Right ventricle myocardium superior (tissue), 1 donor: ENCODE results near the gene TMEM141. TPM values are rescaled to one million over a fixed set of nuclear protein-coding genes. Genes with fewer than 3 reads are reported as not detected.
"Not testable (repeated sequence)": the region's sequence is repeated elsewhere in the genome, so short reads cannot be mapped to it uniquely, and the experiment has no call there.

Experiments
- ATAC-seq: fragments of 200-7000 bp; cut with Tn5 transposase; one replicate; pipeline ENCODE4 v1.9.1; 2020; ENCODE audit warnings: mild to moderate bottlenecking; ENCODE audit not compliant: poor library complexity
- DNase-seq: peaks from one replicate; pipeline ENCODE4 v3.0.0-alpha.2; 2020
- intact Hi-C: fragments of 100-400 bp; cut with DNase I; formaldehyde crosslinking; loops from one replicate; pipeline ENCODE4 v1.11.2; 2022
- microRNA-seq: library from miRNA; unstranded; fragments of <30 nt; microRNA quantifications from one replicate; pipeline ENCODE4 v1.2.0, GENCODE V29; 2020
- total RNA-seq: library from RNA; stranded (reverse); fragmentation: NEBNext Ultra II Directional; extraction: Animal tissue kit (Norgen Biotek cat#: 25700); gene quantifications from one replicate; pipeline ENCODE4 v1.2.1, GENCODE V29; 2021
- donor health status: DM: no; HTN: yes; CAD: no; lungs with severe emphysema.

Gene TMEM141
- total RNA-seq, 1 donor from 2014 or later, result 70.9 TPM

DNA sequence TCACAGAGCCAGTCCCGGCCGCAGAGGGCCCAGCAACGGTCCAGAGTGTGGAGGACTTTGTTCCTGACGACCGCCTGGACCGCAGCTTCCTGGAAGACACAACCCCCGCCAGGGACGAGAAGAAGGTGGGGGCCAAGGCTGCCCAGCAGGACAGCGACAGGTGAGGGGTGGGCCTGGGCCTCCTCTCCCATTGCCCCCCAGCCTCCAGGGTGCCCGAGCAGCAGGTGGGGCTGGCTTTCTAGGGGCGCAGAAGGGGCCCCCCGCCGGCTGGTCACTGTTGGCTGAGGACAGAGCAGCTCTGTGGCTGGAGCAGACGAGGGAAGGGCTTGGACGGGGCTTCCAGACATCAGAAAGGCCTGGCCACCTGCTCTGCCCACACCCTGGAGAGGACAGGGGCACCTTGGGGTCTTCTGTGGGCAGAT, 46.7 kb downstream of the TMEM141 start:
- intact Hi-C loops, DNase-seq, ATAC-seq: not testable (repeated sequence)

DNA sequence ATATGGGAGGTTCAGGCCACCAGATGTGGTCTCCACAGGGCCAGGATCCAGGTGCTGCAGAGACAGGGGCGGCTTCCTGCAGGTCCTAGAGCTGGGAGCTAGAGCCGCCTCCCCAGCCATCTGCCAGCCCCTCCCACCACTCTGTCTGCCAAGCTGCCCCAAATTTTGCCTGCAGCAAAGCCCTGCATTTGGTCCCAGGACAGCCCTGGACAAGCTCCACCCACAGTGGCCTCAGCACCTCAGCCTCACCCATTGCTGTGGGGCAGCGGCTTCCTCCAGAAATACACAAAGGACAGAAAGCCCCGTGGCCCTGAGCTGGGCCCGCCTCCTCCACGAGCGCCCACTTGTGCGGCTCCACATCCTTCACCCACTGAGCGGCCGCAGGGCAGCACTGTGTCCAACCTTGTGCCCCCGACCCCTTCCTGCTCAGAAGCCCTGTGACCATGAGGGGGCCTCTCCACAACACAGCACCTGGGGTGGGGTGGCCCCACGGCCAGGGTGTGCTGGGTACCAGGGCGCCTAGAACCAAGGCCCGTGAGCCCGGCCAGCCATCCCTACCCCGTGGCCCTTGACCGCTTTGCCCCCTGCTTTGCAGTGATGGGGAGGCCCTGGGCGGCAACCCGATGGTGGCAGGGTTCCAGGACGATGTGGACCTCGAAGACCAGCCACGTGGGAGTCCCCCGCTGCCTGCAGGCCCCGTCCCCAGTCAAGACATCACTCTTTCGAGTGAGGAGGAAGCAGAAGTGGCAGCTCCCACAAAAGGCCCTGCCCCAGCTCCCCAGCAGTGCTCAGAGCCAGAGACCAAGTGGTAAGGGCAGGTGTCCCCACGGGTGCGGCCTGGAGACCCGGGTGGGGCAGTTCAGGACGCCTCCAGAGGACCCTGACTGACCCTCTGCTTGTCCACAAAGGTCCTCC, 47.4 kb downstream of the TMEM141 start:
- intact Hi-C loops, result no loop called here
- no peak for DNase-seq
- no peak for ATAC-seq

DNA sequence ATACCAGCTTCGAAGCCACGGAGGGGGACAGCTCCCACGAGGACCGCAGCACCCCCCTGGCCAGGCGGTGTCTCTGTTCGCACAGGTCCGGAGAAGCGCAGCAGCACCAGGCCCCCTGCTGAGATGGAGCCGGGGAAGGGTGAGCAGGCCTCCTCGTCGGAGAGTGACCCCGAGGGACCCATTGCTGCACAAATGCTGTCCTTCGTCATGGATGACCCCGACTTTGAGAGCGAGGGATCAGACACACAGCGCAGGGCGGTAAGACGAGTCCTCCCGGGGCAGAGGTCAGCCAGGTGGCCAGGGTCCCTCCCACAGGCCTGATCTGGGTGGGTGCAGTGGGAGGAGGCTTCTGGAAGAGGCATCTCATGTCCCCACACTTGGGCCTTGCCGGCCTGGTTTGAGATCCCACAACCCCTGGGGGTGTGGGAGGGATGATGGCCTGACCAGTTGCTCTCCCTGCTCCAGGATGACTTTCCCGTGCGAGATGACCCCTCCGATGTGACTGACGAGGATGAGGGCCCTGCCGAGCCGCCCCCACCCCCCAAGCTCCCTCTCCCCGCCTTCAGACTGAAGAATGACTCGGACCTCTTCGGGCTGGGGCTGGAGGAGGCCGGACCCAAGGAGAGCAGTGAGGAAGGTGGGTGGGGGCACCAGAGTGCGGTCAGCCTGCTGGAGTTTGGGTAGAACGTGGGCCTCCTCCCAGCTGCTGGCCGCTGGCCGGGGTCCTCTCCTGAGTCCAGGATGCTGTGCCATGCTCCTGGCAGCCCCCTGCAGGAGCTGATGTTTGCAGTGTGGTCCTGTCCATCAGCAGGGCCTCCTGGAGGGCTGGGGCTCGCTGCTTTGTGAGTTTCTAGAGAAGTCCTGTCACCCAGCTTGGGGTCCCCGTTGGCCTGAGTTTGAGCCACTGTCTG, 48.3 kb downstream of the TMEM141 start:
- DNase-seq (no peak), ATAC-seq (no peak)
- intact Hi-C loops, result no loop called here

DNA sequence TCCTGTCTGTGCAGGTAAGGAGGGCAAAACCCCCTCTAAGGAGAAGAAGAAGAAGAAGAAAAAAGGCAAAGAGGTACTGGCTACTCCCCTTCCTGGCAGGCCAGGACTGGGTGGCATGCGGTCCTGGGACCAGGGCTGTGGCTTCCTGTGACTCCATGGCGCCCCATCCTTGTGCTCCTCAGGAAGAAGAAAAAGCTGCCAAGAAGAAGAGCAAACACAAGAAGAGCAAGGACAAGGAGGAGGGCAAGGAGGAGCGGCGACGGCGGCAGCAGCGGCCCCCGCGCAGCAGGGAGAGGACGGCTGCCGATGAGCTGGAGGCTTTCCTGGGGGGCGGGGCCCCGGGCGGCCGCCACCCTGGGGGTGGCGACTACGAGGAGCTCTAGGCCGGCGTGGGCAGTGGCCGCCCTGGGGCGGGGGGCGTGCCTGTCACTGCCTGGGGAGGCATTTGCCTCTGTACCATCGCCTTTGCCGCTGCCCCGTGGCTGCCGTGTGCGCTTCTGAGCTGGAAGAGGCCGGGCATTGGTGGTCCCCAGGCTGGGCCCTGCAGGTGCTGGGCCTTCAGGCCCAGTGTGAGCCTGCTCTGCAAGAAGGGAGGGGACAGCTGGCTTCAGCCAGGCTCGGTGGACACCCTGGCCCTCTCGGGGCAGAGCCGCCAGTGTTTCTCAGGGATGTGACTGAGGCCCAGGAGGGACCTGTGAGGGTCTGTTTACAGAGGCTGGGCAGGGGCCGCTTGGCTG, 49.2 kb downstream of the TMEM141 start:
- intact Hi-C loops, result no loop called here
- no peak for DNase-seq
- no peak for ATAC-seq

DNA sequence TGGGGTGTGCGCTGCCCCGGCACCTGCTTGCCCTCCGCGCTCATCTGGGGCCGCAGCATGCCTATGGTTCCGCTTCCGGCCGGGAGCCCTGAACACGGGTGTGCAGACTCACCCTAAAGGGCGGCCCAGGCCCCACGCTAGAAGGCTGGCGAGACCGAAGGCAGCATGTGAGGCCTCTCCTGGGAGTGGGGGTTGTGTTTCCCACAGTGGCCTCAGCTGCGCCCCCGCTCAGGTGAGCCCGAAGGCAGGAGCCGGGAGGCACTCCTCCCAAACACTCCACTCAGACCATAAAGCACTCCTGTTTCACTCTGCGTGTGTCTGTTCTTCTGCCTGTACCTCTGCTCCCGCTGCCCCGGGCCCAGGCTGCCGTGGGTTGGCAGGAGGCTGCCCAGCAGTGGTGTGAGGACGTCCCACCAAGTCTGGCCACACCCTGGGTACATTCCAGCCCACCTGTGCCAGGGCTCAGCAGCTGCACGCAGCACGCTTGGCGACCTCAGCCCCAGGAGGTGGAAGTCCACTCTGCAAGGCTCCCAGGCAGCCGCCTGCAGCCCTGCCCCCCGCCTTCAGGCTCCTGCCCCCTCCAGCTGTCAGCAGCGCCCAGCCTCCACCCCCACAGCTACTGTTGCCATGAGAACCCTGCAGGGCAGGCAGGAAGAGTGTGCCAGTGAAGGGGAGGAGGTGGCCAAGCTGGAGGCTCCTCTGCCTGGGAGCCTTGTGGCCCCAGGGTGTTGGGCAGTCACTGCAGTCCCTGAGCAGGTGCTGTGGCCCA, 49.9 kb downstream of the TMEM141 start:
- ATAC-seq, result peak; percentile 1
- no peak for DNase-seq

DNA sequence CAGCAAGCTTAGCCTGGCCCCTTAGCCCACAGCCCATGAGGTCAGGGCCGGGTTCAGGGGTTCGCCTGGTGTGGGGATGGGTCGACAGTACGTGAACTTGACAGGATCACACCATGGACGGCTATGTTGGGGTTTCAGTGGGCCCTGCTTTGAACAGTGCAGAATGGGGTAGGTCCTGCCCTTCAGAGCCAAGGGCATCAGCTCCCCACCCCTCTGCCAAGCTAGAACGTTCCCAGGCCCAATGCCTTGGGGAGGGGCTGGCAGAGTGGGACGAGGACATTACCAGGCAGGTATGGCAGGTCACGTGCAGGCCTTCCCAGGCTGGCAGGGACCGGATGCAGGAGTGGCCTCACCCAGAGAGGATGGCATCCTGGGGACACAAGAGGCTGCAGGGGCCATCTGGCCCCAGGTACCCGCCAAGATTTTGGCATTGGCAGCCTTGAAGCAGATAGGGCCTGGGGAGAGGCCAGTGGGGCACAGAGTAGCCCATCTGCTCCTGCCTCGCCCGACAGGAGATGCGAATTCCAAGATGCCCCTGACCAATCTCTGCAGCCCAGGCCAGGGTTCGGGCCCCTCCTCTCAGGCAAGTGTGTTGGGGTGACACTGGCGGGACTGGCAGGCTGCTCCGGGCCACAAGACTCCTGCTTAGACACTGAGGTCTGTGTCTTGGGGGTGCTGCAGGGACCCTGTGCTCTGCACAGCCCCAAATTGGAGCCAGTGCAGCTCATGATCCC, 50.7 kb downstream of the TMEM141 start:
- intact Hi-C loops, DNase-seq: not testable (repeated sequence)
- peak; percentile 2 for ATAC-seq

More for the DNA sequence above, 49.9 kb downstream of the TMEM141 start:
- intact Hi-C loops, result no loop called here

DNA sequence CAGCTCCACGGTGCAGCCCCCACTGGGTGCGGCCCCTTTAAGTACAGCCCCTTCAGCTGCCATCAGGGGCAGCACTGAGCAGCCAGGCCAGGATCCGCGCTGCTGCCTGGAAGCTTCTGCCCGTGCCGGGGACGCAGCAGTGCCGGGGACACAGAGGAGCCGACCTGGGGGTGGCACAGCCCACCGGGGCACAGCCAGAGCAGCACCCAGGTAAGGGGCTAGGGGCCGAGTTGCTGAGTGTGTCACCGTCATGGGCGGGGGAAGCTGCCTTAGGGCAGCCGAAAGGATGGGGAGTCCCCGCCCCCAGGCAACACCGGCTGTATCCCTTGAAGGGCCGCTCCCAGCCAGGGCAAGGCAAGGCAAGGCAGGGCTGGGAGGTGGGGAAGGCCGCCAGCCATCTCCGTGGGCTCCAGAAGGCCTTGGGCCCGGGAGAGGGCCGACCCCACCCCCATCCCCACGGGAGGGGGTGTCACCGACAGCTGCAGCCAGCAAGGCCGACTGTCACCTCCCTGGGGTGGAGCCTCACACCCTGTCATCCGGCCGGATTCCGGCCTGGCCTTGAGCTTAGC, 51.3 kb downstream of the TMEM141 start, which contains the start of gene AJM1:
TSS of gene AJM1 (plus strand) at position 99 of the 569 bp plus-strand sequence. CDS start 1,937 bp downstream, outside the sequence.
- ATAC-seq, result peak; percentile 84
- peak; percentile 86 for DNase-seq
- intact Hi-C loops, result not testable (repeated sequence)

Small RNAs within 50 kb of the gene (microRNA-seq; reads per million reads assigned to microRNA genes)
- not detected for gene MIR4292
- gene MIR6722, result not detected

Other genes with a start within 250 kb of the TMEM141 start
- gene NOTCH1, start 245.3 kb upstream of the TMEM141 start, total RNA-seq, result 16.8 TPM
- 61.5 TPM for gene EGFL7, start 128.4 kb upstream of the TMEM141 start, total RNA-seq
- gene AGPAT2, start 103.9 kb upstream of the TMEM141 start, total RNA-seq, result 48.6 TPM
- gene DIPK1B, start 78.8 kb upstream of the TMEM141 start, total RNA-seq, result 15.1 TPM
- gene LCN10, start 48.4 kb upstream of the TMEM141 start, total RNA-seq, result 7.7 TPM
- 13.0 TPM for gene LCN6, start 42.8 kb upstream of the TMEM141 start, total RNA-seq
- not detected for gene LCN8, start 33.1 kb upstream of the TMEM141 start, total RNA-seq
- gene LCN15, start 26.8 kb upstream of the TMEM141 start, total RNA-seq, result not detected
- 1.5 TPM for gene CCDC183, start 5.0 kb downstream of the TMEM141 start, total RNA-seq
- gene RABL6, start 16.6 kb downstream of the TMEM141 start, total RNA-seq, result 68.0 TPM
- 7.3 TPM for gene AJM1, start 51.1 kb downstream of the TMEM141 start, total RNA-seq
- 345 TPM for gene PHPT1, start 58.1 kb downstream of the TMEM141 start, total RNA-seq
- 13.2 TPM for gene MAMDC4, start 61.0 kb downstream of the TMEM141 start, total RNA-seq
- 325 TPM for gene EDF1, start 75.0 kb downstream of the TMEM141 start, total RNA-seq
- gene TRAF2, start 95.2 kb downstream of the TMEM141 start, total RNA-seq, result 9.1 TPM
- 142 TPM for gene FBXW5, start 153.4 kb downstream of the TMEM141 start, total RNA-seq
- 1.1 TPM for gene C8G, start 153.9 kb downstream of the TMEM141 start, total RNA-seq
- 2.1 TPM for gene LCN12, start 160.9 kb downstream of the TMEM141 start, total RNA-seq
- gene PTGDS, start 186.2 kb downstream of the TMEM141 start, total RNA-seq, result 6,152 TPM
- gene LCNL1, start 191.6 kb downstream of the TMEM141 start, total RNA-seq, result 9.7 TPM
- gene PAXX, start 201.1 kb downstream of the TMEM141 start, total RNA-seq, result 19.4 TPM
- gene CLIC3, start 205.2 kb downstream of the TMEM141 start, total RNA-seq, result 2.7 TPM
- gene ABCA2, start 236.9 kb downstream of the TMEM141 start, total RNA-seq, result 26.7 TPM
- gene FUT7, start 240.7 kb downstream of the TMEM141 start, total RNA-seq, result not detected